ENCODE measurements around the gene PMEPA1. TPM values are rescaled to one million over a fixed set of nuclear protein-coding genes. Genes with fewer than 3 reads are reported as not detected.

Gene PMEPA1
- total RNA-seq, 2 experiments from 2014 or later: 15.7 to 18.0 TPM

DNA sequence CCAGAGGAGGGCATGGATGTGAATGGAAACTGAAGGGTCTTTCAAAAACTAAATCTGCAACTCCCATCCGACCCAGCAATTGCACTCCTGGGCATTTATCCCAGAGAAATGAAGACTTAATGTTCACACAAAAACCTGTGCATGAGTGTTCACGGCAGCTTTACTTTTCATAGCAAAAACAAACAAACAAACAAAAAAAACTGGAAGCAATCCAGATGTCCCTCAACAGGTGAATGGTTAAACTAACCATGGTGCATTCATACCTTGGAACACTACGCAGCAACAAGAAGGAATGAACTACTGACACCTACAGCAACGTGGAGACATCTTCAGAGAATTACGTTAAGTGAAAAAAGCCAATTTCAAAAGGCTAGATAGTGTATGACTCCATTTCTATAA, 32.2 kb downstream of the PMEPA1 start:
- Histone ChIP-seq H3K27me3 (ENCODE audit: control insufficient read depth in 1 of 2, insufficient read depth in 2 of 2, low read length in 2 of 2) (peaks cover 0 to 2% of the 10 kb centered on the region in 2 experiments), H3K9me3 (ENCODE audit: control insufficient read depth in 1 of 2, insufficient read depth in 1 of 2, low read length in 2 of 2) (no peaks in the 10 kb centered on the region), H3K4me3 (ENCODE audit: low read length) (no peak overlapping the region), H3K4me1 (ENCODE audit: insufficient read depth, low read length) (peaks cover 18% of the 10 kb centered on the region), H3K36me3 (ENCODE audit: insufficient read depth, low read length) (no peaks in the 10 kb centered on the region), H3K27ac (ENCODE audit: low read depth in 1 of 2, low read length in 2 of 2) (no peak overlapping the region)
- ATAC-seq (ENCODE audit: poor library complexity): no peak
- CTCF ChIA-PET: no interaction called here
- TF ChIP-seq, protein P1, sequence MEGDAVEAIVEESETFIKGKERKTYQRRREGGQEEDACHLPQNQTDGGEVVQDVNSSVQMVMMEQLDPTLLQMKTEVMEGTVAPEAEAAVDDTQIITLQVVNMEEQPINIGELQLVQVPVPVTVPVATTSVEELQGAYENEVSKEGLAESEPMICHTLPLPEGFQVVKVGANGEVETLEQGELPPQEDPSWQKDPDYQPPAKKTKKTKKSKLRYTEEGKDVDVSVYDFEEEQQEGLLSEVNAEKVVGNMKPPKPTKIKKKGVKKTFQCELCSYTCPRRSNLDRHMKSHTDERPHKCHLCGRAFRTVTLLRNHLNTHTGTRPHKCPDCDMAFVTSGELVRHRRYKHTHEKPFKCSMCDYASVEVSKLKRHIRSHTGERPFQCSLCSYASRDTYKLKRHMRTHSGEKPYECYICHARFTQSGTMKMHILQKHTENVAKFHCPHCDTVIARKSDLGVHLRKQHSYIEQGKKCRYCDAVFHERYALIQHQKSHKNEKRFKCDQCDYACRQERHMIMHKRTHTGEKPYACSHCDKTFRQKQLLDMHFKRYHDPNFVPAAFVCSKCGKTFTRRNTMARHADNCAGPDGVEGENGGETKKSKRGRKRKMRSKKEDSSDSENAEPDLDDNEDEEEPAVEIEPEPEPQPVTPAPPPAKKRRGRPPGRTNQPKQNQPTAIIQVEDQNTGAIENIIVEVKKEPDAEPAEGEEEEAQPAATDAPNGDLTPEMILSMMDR (IDR thresholded peaks at IDR 0.05): no peak
- no peaks in the 10 kb centered on the region for H3K27me3 Mint-ChIP-seq
- no peak for DNase-seq
- no peaks in the 10 kb centered on the region for H3K36me3 Mint-ChIP-seq (ENCODE audit: low read depth)
- POLR2A ChIA-PET: no interaction called here
- intact Hi-C loops (cut with DNase I, micrococcal nuclease): no loop called here
- peaks cover 39% of the 10 kb centered on the region for H3K4me1 Mint-ChIP-seq (ENCODE audit: low read depth)
- no peaks in the 10 kb centered on the region for H3K9me3 Mint-ChIP-seq
- no peak overlapping the region for H3K27ac Mint-ChIP-seq
- no peak overlapping the region for H3K4me3 Mint-ChIP-seq

DNA sequence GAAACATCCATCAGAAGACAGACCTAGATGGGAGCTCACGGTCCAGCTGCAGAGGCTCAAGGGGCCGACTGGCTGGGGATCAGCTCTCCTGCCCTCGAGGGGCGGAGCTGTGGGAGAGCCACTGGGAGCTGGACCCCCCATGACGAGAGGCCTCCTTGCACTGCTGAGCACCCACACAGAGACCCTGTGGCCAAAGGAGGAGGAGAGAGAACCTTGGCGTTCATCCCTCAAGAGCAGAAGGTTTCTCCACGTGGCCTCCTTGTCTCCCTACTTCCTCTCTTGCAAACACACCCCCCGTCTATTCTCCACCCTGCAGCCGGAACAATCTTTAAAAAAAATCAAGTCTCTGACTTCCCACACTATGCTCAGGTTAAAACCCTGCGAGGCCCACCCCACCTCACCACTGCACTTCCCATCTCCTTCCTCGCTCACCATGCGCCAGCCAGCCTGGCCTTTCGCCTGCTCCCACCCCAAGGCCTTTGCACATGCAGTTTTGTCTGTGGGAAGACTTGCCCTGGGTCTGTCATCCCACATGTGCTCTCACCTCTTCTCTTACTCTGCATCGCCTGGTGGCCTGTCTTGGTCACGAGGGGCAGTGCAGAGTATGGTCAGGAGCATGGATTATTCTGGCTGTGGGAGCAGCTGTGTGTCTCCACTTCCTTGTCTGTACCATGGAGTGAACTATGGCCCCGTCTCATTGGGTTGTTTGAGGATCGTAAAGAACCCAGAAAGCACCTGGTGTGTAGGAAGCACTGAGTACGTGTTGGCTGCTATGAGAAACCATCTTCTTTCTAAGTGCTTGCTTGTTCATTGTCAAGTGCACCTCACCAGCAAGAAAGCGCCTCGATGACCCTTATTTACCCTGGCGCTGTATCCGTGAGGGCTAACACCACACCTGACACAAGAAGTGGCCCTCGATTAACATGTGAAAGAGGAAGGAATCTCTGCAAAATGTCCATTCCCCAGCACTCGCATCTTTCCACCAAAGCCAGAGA, 32.9 kb downstream of the PMEPA1 start:
- intact Hi-C loops (cut with DNase I, micrococcal nuclease): no loop called here
- Mint-ChIP-seq H3K27ac (no peak overlapping the region), H3K4me3 (no peak overlapping the region), H3K4me1 (ENCODE audit: low read depth) (peaks cover 42% of the 10 kb centered on the region), H3K9me3 (no peaks in the 10 kb centered on the region), H3K36me3 (ENCODE audit: low read depth) (no peaks in the 10 kb centered on the region), H3K27me3 (no peaks in the 10 kb centered on the region)
- ChIA-PET POLR2A (no interaction called here), CTCF (no interaction called here)
- no peak for ATAC-seq (ENCODE audit: poor library complexity)
- TF ChIP-seq, protein P1 (IDR thresholded peaks at IDR 0.05): no peak
- no peak overlapping the region for H3K27ac ChIP-seq (ENCODE audit: low read depth in 1 of 2, low read length in 2 of 2)
- H3K4me3 ChIP-seq (ENCODE audit: low read length): no peak overlapping the region
- no peaks in the 10 kb centered on the region for H3K9me3 ChIP-seq (ENCODE audit: control insufficient read depth in 1 of 2, insufficient read depth in 1 of 2, low read length in 2 of 2)
- H3K27me3 ChIP-seq (ENCODE audit: control insufficient read depth in 1 of 2, insufficient read depth in 2 of 2, low read length in 2 of 2): peaks cover 0 to 2% of the 10 kb centered on the region in 2 experiments
- H3K4me1 ChIP-seq (ENCODE audit: insufficient read depth, low read length): peaks cover 20% of the 10 kb centered on the region
- no peak for DNase-seq
- no peaks in the 10 kb centered on the region for H3K36me3 ChIP-seq (ENCODE audit: insufficient read depth, low read length)

DNA sequence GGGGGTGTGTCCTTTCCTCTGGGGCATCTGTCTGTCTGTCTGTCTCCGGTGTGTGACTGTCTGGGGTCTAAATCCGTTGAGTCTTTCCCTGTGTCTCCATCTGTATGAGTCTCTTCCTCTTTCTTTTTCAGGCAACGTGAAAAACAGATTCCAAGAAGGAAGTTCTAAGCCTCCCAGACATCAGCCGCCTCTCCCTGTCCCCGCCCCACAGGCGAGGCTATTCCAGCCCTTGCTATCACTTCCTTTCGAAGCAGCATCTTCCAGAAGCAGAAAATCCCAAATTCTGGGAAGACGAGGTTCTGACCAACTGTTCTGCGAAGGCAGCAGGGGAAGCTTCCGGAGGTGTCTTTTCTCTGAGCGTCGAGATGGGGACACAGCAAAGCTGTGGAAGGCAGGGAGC, 34.0 kb downstream of the PMEPA1 start:
- Histone ChIP-seq H3K9me3 (ENCODE audit: control insufficient read depth in 1 of 2, insufficient read depth in 1 of 2, low read length in 2 of 2) (no peaks in the 10 kb centered on the region), H3K36me3 (ENCODE audit: insufficient read depth, low read length) (no peaks in the 10 kb centered on the region), H3K27me3 (ENCODE audit: control insufficient read depth in 1 of 2, insufficient read depth in 2 of 2, low read length in 2 of 2) (peaks cover 0 to 2% of the 10 kb centered on the region in 2 experiments), H3K4me1 (ENCODE audit: insufficient read depth, low read length) (peaks cover 9% of the 10 kb centered on the region), H3K27ac (ENCODE audit: low read depth in 1 of 2, low read length in 2 of 2) (no peak overlapping the region), H3K4me3 (ENCODE audit: low read length) (no peak overlapping the region)
- Mint-ChIP-seq H3K27me3 (no peaks in the 10 kb centered on the region), H3K27ac (no peak overlapping the region), H3K4me3 (no peak overlapping the region), H3K9me3 (no peaks in the 10 kb centered on the region), H3K4me1 (ENCODE audit: low read depth) (peaks cover 35% of the 10 kb centered on the region), H3K36me3 (ENCODE audit: low read depth) (no peaks in the 10 kb centered on the region)
- TF ChIP-seq, protein P1 (IDR thresholded peaks at IDR 0.05): no peak
- ChIA-PET POLR2A (no interaction called here), CTCF (no interaction called here)
- no peak for ATAC-seq (ENCODE audit: poor library complexity)
- intact Hi-C loops (cut with DNase I, micrococcal nuclease): no loop called here
- no peak for DNase-seq

All from CD4-positive, alpha-beta T cell (primary cell).